ENCODE results near the gene SCMH1. TPM values are rescaled to one million over a fixed set of nuclear protein-coding genes. Genes with fewer than 3 reads are reported as not detected.

The SCMH1 gene
- polyA plus RNA-seq, 2 of the 4 experiments (the other 2 are of a cell fraction): 11.6 to 26.7 TPM

DNA sequence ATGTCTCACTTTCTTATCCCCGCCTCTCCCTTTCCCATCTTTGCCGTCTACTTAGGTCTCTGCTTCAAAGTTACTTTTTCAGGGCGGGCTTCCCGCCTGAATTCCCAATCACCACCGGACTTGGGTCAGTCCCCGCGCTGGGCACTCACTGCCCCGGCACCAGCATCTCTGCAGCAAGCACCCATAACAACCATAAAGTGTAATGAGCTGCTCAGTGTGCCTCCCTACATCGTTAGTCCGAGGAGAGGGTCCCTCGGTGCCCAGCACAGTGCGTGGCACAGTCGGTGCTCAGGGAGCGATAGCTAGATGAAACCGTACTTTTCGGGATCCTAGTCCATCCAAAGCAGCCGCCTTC is 263.2 kb downstream of the SCMH1 start:
- H3K4me2 ChIP-seq: peak overlapping the region; percentile 79
- H3K9me3 ChIP-seq: no peaks in the 10 kb centered on the region
- CTCF ChIA-PET: interaction anchor here (1.0 to 2.7 kb wide), 9 partner anchors 10 to 129 kb away, joined by 3 to 12 read pairs (median 4); no protein-coding TSS in a partner anchor
- FAIRE-seq: no peak
- H3K4me1 ChIP-seq: peaks cover 60% of the 10 kb centered on the region
- peak overlapping the region; percentile 93 for H3K4me3 ChIP-seq
- DNase-seq (ENCODE audit: low read depth in 1 of 2, low spot score in 1 of 2): no peak
- ATAC-seq: no peak; a peak in 1 of 6 replicates
- H3K27ac ChIP-seq: peak overlapping the region; percentile 99 to 100
- POLR2A ChIA-PET: interaction anchor here (0.8 to 2.4 kb wide), 10 partner anchors 12 to 421 kb away, joined by 3 to 16 read pairs (median 8); partner anchors contain the start of gene CITED4
- peak; percentile 42; the same call in 1 of the 2 replicates for TF ChIP-seq CHD4 (IDR thresholded peaks at IDR 0.05; ENCODE audit: borderline replicate concordance)
- TF ChIP-seq HOXB13 (CRISPR knock-in tag; IDR thresholded peaks at IDR 0.05; ENCODE audit: low read depth): no peak
- WGBS (ENCODE audit: missing lambda C conversion rate): 40% methylated on average over 12 of the region's 17 CpGs

GRCh38 chr1:40977716-40978115 is 264.4 kb downstream of the SCMH1 start:
- no peak overlapping the region for H3K4me3 ChIP-seq
- H3K4me1 ChIP-seq: peaks cover 50% of the 10 kb centered on the region
- peak overlapping the region; percentile 79 for H3K4me2 ChIP-seq
- no peaks in the 10 kb centered on the region for H3K9me3 ChIP-seq
- TF ChIP-seq SMC3 (IDR thresholded peaks at IDR 0.05) (no peak), JUNB (IDR thresholded peaks at IDR 0.05) (no peak), NFE2L2 (conservative IDR thresholded peaks at IDR 0.05; ENCODE audit: low read length) (no peak), EHF (CRISPR knock-in tag; IDR thresholded peaks at IDR 0.05) (no peak), RNF2 (IDR thresholded peaks at IDR 0.05; ENCODE audit: borderline replicate concordance, low read depth) (no peak), BHLHE40 (IDR thresholded peaks at IDR 0.05; ENCODE audit: low read depth, low read length) (no peak), POLR2A (IDR thresholded peaks at IDR 0.05; ENCODE audit: low read length) (no peak), JUN (IDR thresholded peaks at IDR 0.05) (no peak), E2F6 (IDR thresholded peaks at IDR 0.05; ENCODE audit: borderline replicate concordance, low read depth) (no peak)
- POLR2A ChIA-PET: interaction anchor here (1.1 to 2.2 kb wide), 4 partner anchors 10 to 115 kb away, joined by 3 to 9 read pairs (median 6); partner anchors contain the start of gene CITED4
- FAIRE-seq (no peak), DNase-seq (ENCODE audit: low read depth in 1 of 2, low spot score in 1 of 2) (peak in 1 of 2 experiments; percentile 47), ATAC-seq (no peak)
- WGBS (ENCODE audit: missing lambda C conversion rate): 75% methylated on average over 1 of the region's 1 CpG
- H3K27ac ChIP-seq: peak overlapping the region; percentile 99 to 100
- CTCF ChIA-PET: interaction anchor here (0.9 to 2.7 kb wide), 6 partner anchors 8 to 29 kb away, joined by 3 to 9 read pairs (median 4); no protein-coding TSS in a partner anchor

Other genes starting within 250 kb of the SCMH1 start
- gene SLFNL1, start 220.6 kb downstream of the SCMH1 start, polyA plus RNA-seq (2011; rRNA removed): 0.01 and 0.07 TPM in 2 replicates
- gene SLFNL1, start 220.6 kb downstream of the SCMH1 start, polyA plus RNA-seq (2017; fragmentation: RNase III; extraction: RNeasy Plus Mini Kit Qiagen cat#74134 plus additional on column Dnase treatment): 0.03 to 0.05 TPM (median 0.04 TPM) in 3 replicates
- gene FOXO6, start 119.1 kb upstream of the SCMH1 start, polyA plus RNA-seq (2011; rRNA removed): 0.05 and 0.10 TPM in 2 replicates
- gene FOXO6, start 119.1 kb upstream of the SCMH1 start, polyA plus RNA-seq (2017; fragmentation: RNase III; extraction: RNeasy Plus Mini Kit Qiagen cat#74134 plus additional on column Dnase treatment): 0.18 to 0.25 TPM (median 0.22 TPM) in 3 replicates
- 1.2 and 1.6 TPM in 2 replicates for gene EDN2, start 242.4 kb upstream of the SCMH1 start, polyA plus RNA-seq (2011; rRNA removed)
- gene EDN2, start 242.4 kb upstream of the SCMH1 start, polyA plus RNA-seq (2017; fragmentation: RNase III; extraction: RNeasy Plus Mini Kit Qiagen cat#74134 plus additional on column Dnase treatment): 2.8 to 8.2 TPM (median 3.2 TPM) in 3 replicates